ENCODE measurements around the gene FOSL2. TPM values are rescaled to one million over a fixed set of nuclear protein-coding genes. Genes with fewer than 3 reads are reported as not detected.

The FOSL2 gene
- polyA plus RNA-seq, 1 of the 3 experiments (the other 2 are of a cell fraction): 41.7 TPM

DNA sequence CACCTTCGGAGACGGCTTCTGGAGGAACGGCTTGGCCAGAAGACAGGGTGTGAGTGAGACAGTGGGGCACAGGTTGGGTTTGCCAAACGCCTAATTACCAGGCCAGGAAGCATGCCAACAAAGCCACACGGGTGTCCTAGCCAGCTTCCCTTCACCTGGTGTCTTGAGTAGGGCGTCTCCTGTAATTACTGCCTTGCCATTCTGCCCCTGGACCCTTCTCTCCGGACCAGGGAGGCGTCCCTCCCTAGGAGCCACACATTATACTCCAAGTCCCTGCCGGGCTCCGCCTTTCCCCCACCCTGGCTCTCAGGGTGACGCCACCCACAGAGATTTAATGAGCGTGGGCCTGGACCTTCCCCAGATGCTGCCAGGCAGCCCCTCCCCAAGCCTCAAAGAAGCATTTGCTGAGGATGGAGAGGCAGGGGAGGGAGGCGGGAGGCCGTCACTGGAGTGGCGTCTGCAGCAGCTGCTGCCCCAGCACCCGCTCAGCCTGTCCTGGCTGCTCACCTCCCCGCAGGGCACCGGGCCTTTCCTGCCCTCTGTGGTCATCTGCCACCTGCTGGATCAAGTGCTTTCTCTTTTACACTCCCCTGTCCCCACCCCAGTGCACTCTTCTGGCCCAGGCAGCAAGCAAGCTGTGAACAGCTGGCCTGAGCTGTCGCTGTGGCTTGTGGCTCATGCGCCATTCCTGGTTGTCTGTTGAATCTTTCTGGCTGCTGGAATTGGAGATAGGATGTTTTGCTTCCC, 20.7 kb downstream of the FOSL2 start:
- H3K4me1 ChIP-seq (ENCODE audit: control insufficient read depth in 1 of 2, insufficient read depth in 2 of 2, low read depth in 1 of 2, low read length in 1 of 2): 0 out of 4 replicates have a peak, but pooled peaks cover 0 to 5% of the 10 kb centered on the region in 2 experiments
- ChIA-PET CTCF (interaction anchor here (0.7 to 3.5 kb wide), 11 partner anchors 10 to 710 kb away, joined by 3 to 15 read pairs (median 4); no protein-coding TSS in a partner anchor), POLR2A (interaction anchor here (0.6 kb wide), 1 partner anchor 552 kb away, joined by 3 read pairs; no protein-coding TSS in a partner anchor)
- WGBS (ENCODE audit: low lambda C conversion rate): 90% methylated on average over 18 of the region's 20 CpGs
- peaks cover 39 to 54% of the 10 kb centered on the region in 2 experiments for H3K36me3 ChIP-seq (replicated peaks in 1 of 2; ENCODE audit: control insufficient read depth in 1 of 2, insufficient read depth in 2 of 2, low read length in 1 of 2)
- H3K27me3 ChIP-seq (ENCODE audit: insufficient read depth): no peaks in the 10 kb centered on the region
- H3K79me2 ChIP-seq (ENCODE audit: insufficient read depth): peaks cover 49% of the 10 kb centered on the region
- no peak for TF ChIP-seq NRF1 (IDR thresholded peaks at IDR 0.05; ENCODE audit: low read depth, low read length)
- TF ChIP-seq, protein P1, sequence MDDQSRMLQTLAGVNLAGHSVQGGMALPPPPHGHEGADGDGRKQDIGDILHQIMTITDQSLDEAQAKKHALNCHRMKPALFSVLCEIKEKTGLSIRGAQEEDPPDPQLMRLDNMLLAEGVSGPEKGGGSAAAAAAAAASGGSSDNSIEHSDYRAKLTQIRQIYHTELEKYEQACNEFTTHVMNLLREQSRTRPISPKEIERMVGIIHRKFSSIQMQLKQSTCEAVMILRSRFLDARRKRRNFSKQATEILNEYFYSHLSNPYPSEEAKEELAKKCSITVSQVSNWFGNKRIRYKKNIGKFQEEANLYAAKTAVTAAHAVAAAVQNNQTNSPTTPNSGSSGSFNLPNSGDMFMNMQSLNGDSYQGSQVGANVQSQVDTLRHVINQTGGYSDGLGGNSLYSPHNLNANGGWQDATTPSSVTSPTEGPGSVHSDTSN (IDR thresholded peaks at IDR 0.05): no peak
- TF ChIP-seq, protein P2, sequence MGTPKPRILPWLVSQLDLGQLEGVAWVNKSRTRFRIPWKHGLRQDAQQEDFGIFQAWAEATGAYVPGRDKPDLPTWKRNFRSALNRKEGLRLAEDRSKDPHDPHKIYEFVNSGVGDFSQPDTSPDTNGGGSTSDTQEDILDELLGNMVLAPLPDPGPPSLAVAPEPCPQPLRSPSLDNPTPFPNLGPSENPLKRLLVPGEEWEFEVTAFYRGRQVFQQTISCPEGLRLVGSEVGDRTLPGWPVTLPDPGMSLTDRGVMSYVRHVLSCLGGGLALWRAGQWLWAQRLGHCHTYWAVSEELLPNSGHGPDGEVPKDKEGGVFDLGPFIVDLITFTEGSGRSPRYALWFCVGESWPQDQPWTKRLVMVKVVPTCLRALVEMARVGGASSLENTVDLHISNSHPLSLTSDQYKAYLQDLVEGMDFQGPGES (IDR thresholded peaks at IDR 0.05; ENCODE audit: low read depth, low read length): no peak
- TF ChIP-seq, protein P3, sequence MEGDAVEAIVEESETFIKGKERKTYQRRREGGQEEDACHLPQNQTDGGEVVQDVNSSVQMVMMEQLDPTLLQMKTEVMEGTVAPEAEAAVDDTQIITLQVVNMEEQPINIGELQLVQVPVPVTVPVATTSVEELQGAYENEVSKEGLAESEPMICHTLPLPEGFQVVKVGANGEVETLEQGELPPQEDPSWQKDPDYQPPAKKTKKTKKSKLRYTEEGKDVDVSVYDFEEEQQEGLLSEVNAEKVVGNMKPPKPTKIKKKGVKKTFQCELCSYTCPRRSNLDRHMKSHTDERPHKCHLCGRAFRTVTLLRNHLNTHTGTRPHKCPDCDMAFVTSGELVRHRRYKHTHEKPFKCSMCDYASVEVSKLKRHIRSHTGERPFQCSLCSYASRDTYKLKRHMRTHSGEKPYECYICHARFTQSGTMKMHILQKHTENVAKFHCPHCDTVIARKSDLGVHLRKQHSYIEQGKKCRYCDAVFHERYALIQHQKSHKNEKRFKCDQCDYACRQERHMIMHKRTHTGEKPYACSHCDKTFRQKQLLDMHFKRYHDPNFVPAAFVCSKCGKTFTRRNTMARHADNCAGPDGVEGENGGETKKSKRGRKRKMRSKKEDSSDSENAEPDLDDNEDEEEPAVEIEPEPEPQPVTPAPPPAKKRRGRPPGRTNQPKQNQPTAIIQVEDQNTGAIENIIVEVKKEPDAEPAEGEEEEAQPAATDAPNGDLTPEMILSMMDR (IDR thresholded peaks at IDR 0.05): no peak; the same call in 1 of the 2 replicates
- TF ChIP-seq EP300 (IDR thresholded peaks at IDR 0.05; ENCODE audit: borderline replicate concordance in 1 of 2, low read depth in 1 of 2, low read length in 1 of 2): no peak
- TF ChIP-seq, protein P4, sequence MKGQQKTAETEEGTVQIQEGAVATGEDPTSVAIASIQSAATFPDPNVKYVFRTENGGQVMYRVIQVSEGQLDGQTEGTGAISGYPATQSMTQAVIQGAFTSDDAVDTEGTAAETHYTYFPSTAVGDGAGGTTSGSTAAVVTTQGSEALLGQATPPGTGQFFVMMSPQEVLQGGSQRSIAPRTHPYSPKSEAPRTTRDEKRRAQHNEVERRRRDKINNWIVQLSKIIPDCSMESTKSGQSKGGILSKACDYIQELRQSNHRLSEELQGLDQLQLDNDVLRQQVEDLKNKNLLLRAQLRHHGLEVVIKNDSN (IDR thresholded peaks at IDR 0.05; ENCODE audit: borderline replicate concordance, low read depth): no peak
- TF ChIP-seq, protein P5, sequence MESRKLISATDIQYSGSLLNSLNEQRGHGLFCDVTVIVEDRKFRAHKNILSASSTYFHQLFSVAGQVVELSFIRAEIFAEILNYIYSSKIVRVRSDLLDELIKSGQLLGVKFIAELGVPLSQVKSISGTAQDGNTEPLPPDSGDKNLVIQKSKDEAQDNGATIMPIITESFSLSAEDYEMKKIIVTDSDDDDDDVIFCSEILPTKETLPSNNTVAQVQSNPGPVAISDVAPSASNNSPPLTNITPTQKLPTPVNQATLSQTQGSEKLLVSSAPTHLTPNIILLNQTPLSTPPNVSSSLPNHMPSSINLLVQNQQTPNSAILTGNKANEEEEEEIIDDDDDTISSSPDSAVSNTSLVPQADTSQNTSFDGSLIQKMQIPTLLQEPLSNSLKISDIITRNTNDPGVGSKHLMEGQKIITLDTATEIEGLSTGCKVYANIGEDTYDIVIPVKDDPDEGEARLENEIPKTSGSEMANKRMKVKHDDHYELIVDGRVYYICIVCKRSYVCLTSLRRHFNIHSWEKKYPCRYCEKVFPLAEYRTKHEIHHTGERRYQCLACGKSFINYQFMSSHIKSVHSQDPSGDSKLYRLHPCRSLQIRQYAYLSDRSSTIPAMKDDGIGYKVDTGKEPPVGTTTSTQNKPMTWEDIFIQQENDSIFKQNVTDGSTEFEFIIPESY (IDR thresholded peaks at IDR 0.05; ENCODE audit: borderline replicate concordance, low read depth): no peak
- TF ChIP-seq FOXJ3 (CRISPR knock-in tag; IDR thresholded peaks at IDR 0.05): no peak
- no peak for TF ChIP-seq TAF1 (IDR thresholded peaks at IDR 0.05; ENCODE audit: borderline replicate concordance, low read depth, low read length)
- no peak for TF ChIP-seq POLR2AphosphoS5 (IDR thresholded peaks at IDR 0.05; ENCODE audit: low read depth, low read length)
- no peak for TF ChIP-seq TEAD4 (IDR thresholded peaks at IDR 0.05; ENCODE audit: borderline replicate concordance, insufficient read depth)
- TF ChIP-seq, protein P6, sequence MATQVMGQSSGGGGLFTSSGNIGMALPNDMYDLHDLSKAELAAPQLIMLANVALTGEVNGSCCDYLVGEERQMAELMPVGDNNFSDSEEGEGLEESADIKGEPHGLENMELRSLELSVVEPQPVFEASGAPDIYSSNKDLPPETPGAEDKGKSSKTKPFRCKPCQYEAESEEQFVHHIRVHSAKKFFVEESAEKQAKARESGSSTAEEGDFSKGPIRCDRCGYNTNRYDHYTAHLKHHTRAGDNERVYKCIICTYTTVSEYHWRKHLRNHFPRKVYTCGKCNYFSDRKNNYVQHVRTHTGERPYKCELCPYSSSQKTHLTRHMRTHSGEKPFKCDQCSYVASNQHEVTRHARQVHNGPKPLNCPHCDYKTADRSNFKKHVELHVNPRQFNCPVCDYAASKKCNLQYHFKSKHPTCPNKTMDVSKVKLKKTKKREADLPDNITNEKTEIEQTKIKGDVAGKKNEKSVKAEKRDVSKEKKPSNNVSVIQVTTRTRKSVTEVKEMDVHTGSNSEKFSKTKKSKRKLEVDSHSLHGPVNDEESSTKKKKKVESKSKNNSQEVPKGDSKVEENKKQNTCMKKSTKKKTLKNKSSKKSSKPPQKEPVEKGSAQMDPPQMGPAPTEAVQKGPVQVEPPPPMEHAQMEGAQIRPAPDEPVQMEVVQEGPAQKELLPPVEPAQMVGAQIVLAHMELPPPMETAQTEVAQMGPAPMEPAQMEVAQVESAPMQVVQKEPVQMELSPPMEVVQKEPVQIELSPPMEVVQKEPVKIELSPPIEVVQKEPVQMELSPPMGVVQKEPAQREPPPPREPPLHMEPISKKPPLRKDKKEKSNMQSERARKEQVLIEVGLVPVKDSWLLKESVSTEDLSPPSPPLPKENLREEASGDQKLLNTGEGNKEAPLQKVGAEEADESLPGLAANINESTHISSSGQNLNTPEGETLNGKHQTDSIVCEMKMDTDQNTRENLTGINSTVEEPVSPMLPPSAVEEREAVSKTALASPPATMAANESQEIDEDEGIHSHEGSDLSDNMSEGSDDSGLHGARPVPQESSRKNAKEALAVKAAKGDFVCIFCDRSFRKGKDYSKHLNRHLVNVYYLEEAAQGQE (IDR thresholded peaks at IDR 0.05; ENCODE audit: low read depth, low read length): no peak
- no peak for TF ChIP-seq CHD2 (IDR thresholded peaks at IDR 0.05; ENCODE audit: low read length, partially characterized antibody)
- TF ChIP-seq RAD21 (IDR thresholded peaks at IDR 0.05; ENCODE audit: low read length): no peak
- TF ChIP-seq MXI1 (IDR thresholded peaks at IDR 0.05; ENCODE audit: low read depth, low read length): no peak
- no peak for TF ChIP-seq ELF1 (IDR thresholded peaks at IDR 0.05)
- no peak for TF ChIP-seq TCF12 (IDR thresholded peaks at IDR 0.05)
- no peak for TF ChIP-seq YY1 (IDR thresholded peaks at IDR 0.05; ENCODE audit: low read depth)
- no peak for TF ChIP-seq EZH2phosphoT487 (IDR thresholded peaks at IDR 0.05; ENCODE audit: borderline replicate concordance, low read depth)
- no peaks in the 10 kb centered on the region for H3K9me3 ChIP-seq
- H3F3A ChIP-seq (replicated peaks; ENCODE audit: insufficient read depth): peaks cover 24% of the 10 kb centered on the region
- no peak for DNase-seq
- H3K9me2 ChIP-seq: no peaks in the 10 kb centered on the region
- H3K9ac ChIP-seq: no peak overlapping the region
- no peak overlapping the region for H2AFZ ChIP-seq (ENCODE audit: low read depth)
- H3K4me2 ChIP-seq: no peak overlapping the region
- no peak overlapping the region for H3K27ac ChIP-seq (ENCODE audit: low read depth in 2 of 2, low read length in 1 of 2)
- peaks cover 37% of the 10 kb centered on the region; the same call in 1 of the 2 replicates for H4K20me1 ChIP-seq (ENCODE audit: insufficient read depth)
- H3K4me3 ChIP-seq (ENCODE audit: low read depth in 2 of 2, low read length in 1 of 2): no peak overlapping the region
